ENCODE data around the gene PSMD4.

Gene PSMD4

GRCh38 chr1:151284013-151284577, 29.6 kb downstream of the PSMD4 start:
- TF ChIP-seq EGR1 (IDR thresholded peaks at IDR 0.05) (no peak), REST (IDR thresholded peaks at IDR 0.05; ENCODE audit: low read depth) (no peak), USF1 (IDR thresholded peaks at IDR 0.05) (no peak), RAD21 (IDR thresholded peaks at IDR 0.05; ENCODE audit: low read depth) (no peak), CREB1 (IDR thresholded peaks at IDR 0.05; ENCODE audit: low read depth) (no peak)

GRCh38 chr1:151286619-151287340, 32.2 kb downstream of the PSMD4 start:
- no peak for TF ChIP-seq RAD21 (IDR thresholded peaks at IDR 0.05; ENCODE audit: low read depth)
- no peak for TF ChIP-seq TCF12 (IDR thresholded peaks at IDR 0.05; ENCODE audit: low read depth)
- TF ChIP-seq REST (IDR thresholded peaks at IDR 0.05; ENCODE audit: low read depth), result no peak
- no peak for TF ChIP-seq EP300 (IDR thresholded peaks at IDR 0.05; ENCODE audit: borderline replicate concordance)
- no peak for TF ChIP-seq CEBPB (IDR thresholded peaks at IDR 0.05)
- no peak for TF ChIP-seq ZBTB7A (IDR thresholded peaks at IDR 0.05; ENCODE audit: low read depth)
- TF ChIP-seq TAF1 (IDR thresholded peaks at IDR 0.05; ENCODE audit: low read depth), result no peak
- TF ChIP-seq NFIC (IDR thresholded peaks at IDR 0.05), result no peak
- TF ChIP-seq TEAD4 (IDR thresholded peaks at IDR 0.05), result no peak
- TF ChIP-seq EGR1 (IDR thresholded peaks at IDR 0.05), result no peak
- no peak for TF ChIP-seq FOXM1 (IDR thresholded peaks at IDR 0.05; ENCODE audit: borderline replicate concordance, low read depth)
- no peak for TF ChIP-seq YY1 (IDR thresholded peaks at IDR 0.05; ENCODE audit: low read depth)
- no peak for TF ChIP-seq CREB1 (IDR thresholded peaks at IDR 0.05; ENCODE audit: low read depth)
- TF ChIP-seq USF1 (IDR thresholded peaks at IDR 0.05), result no peak
- TF ChIP-seq MAX (IDR thresholded peaks at IDR 0.05), result no peak

- no peak for TF ChIP-seq TAF1 (IDR thresholded peaks at IDR 0.05; ENCODE audit: low read depth)
- TF ChIP-seq FOXM1 (IDR thresholded peaks at IDR 0.05; ENCODE audit: borderline replicate concordance, low read depth), result no peak
- no peak for TF ChIP-seq TEAD4 (IDR thresholded peaks at IDR 0.05)
- TF ChIP-seq EP300 (IDR thresholded peaks at IDR 0.05; ENCODE audit: borderline replicate concordance), result no peak
- TF ChIP-seq USF1 (IDR thresholded peaks at IDR 0.05), result no peak
- TF ChIP-seq NFIC (IDR thresholded peaks at IDR 0.05), result no peak
- no peak for TF ChIP-seq MAX (IDR thresholded peaks at IDR 0.05)
- TF ChIP-seq CEBPB (IDR thresholded peaks at IDR 0.05), result no peak
- TF ChIP-seq TCF12 (IDR thresholded peaks at IDR 0.05; ENCODE audit: low read depth), result no peak
- no peak for TF ChIP-seq RAD21 (IDR thresholded peaks at IDR 0.05; ENCODE audit: low read depth)
- TF ChIP-seq YY1 (IDR thresholded peaks at IDR 0.05; ENCODE audit: low read depth), result no peak
- no peak for TF ChIP-seq REST (IDR thresholded peaks at IDR 0.05; ENCODE audit: low read depth)
- TF ChIP-seq EGR1 (IDR thresholded peaks at IDR 0.05), result no peak
- TF ChIP-seq ZBTB7A (IDR thresholded peaks at IDR 0.05; ENCODE audit: low read depth), result no peak
- no peak for TF ChIP-seq CREB1 (IDR thresholded peaks at IDR 0.05; ENCODE audit: low read depth)
Measured at GRCh38 chr1:151287341-151287699, 32.8 kb downstream of the PSMD4 start.

All from Ishikawa (cell line).